GM23338 (cell line): ENCODE results near the gene ADAMTS4. TPM values are rescaled to one million over a fixed set of nuclear protein-coding genes. Genes with fewer than 3 reads are reported as not detected.

ENCODE experiments used
- ATAC-seq: fragments of 200-7000 bp; cut with Tn5 transposase; 3 replicates; pipeline ENCODE4 v1.9.1; 2020
- DNase-seq: peaks from one replicate; pipeline ENCODE4 v3.0.0-alpha.2; 2015; ENCODE audit warnings: low spot score
- H2AFZ ChIP-seq: fragments of 200-600 bp; sonication (generic); 2 replicates; pipeline ENCODE4 v1.8.0; 2016; ENCODE audit warnings: antibody characterized with exemption, mild to moderate bottlenecking, moderate library complexity
- H3F3A ChIP-seq: fragments of 200-600 bp; sonication (generic); replicated peaks from 2 replicates; pipeline ENCODE4 v1.8.0; 2017; ENCODE audit warnings: antibody characterized with exemption, mixed run types, low read depth
- H3K27ac ChIP-seq: fragments of 200-600 bp; sonication (generic); 2 replicates; pipeline ENCODE4 v1.6.1; 2016; ENCODE audit warnings: low read depth
- H3K27me3 ChIP-seq: fragments of 200-600 bp; sonication (generic); 2 replicates; pipeline ENCODE4 v1.8.0; 2016; ENCODE audit warnings: mild to moderate bottlenecking, mixed run types, moderate library complexity; ENCODE audit not compliant: insufficient read depth
- H3K36me3 ChIP-seq: fragments of 200-600 bp; sonication (generic); 2 replicates; pipeline ENCODE4 v1.8.0; 2016; ENCODE audit warnings: mild to moderate bottlenecking; ENCODE audit not compliant: insufficient read depth
- H3K4me1 ChIP-seq: fragments of 200-600 bp; sonication (generic); 2 replicates; pipeline ENCODE4 v1.8.0; 2016; ENCODE audit warnings: mild to moderate bottlenecking, moderate library complexity; ENCODE audit not compliant: insufficient read depth
- H3K4me2 ChIP-seq: fragments of 200-600 bp; sonication (generic); 2 replicates; pipeline ENCODE4 v1.7.1; 2017; ENCODE audit warnings: mixed run types
- H3K4me3 ChIP-seq: fragments of 200-600 bp; sonication (generic); 2 replicates; pipeline ENCODE4 v1.6.1; 2016; ENCODE audit warnings: mixed run types
- H3K79me2 ChIP-seq: fragments of 200-600 bp; sonication (generic); replicated peaks from 2 replicates; pipeline ENCODE4 v1.8.0; 2017; ENCODE audit warnings: mild to moderate bottlenecking; ENCODE audit not compliant: insufficient read depth
- H3K9me2 ChIP-seq: fragments of 200-600 bp; sonication (generic); 2 replicates; pipeline ENCODE4 v1.8.0; 2017; ENCODE audit not compliant: insufficient read depth
- H4K20me1 ChIP-seq: fragments of 200-600 bp; sonication (generic); replicated peaks from 2 replicates; pipeline ENCODE4 v1.8.0; 2017; ENCODE audit warnings: mild to moderate bottlenecking; ENCODE audit not compliant: insufficient read depth
- H3K27ac Mint-ChIP-seq: 2 replicates; pipeline ENCODE4 v1.8.0; 2020; ENCODE audit warnings: inconsistent platforms, mild to moderate bottlenecking, moderate library complexity, mixed read lengths
- H3K27me3 Mint-ChIP-seq: 3 replicates; pipeline ENCODE4 v1.8.0; 2022; ENCODE audit warnings: low read depth, mild to moderate bottlenecking, moderate library complexity, mixed read lengths, inconsistent platforms; ENCODE audit not compliant: insufficient read depth, poor library complexity
- H3K36me3 Mint-ChIP-seq: 3 replicates; pipeline ENCODE4 v1.8.0; 2021; ENCODE audit warnings: low read depth, mild to moderate bottlenecking, inconsistent platforms, moderate library complexity, mixed read lengths
- H3K4me1 Mint-ChIP-seq: 3 replicates; pipeline ENCODE4 v1.8.0; 2020; ENCODE audit warnings: mild to moderate bottlenecking, inconsistent platforms, mixed read lengths
- H3K4me3 Mint-ChIP-seq: 3 replicates; pipeline ENCODE4 v1.8.0; 2021; ENCODE audit warnings: moderate library complexity, mild to moderate bottlenecking, inconsistent platforms, mixed read lengths
- H3K9me3 Mint-ChIP-seq: 3 replicates; pipeline ENCODE4 v1.8.0; 2020; ENCODE audit warnings: moderate library complexity, mild to moderate bottlenecking, inconsistent platforms, mixed read lengths
- CREB1 ChIP-seq: fragments of 250-450 bp; sonication (Bioruptor Pico); IDR thresholded peaks from 2 replicates; pipeline ENCODE4 v1.5.0; 2020; ENCODE audit warnings: low read depth, mild to moderate bottlenecking, moderate library complexity
- CTCF ChIP-seq, 2 experiments: fragments of 200-600 bp in 1 of 2; sonication (generic) in 1 of 2; conservative IDR thresholded peaks; 2 replicates each; pipeline versions ENCODE4 v1.5.1 to v1.6.1; 2016 to 2017; ENCODE audit warnings: antibody characterized with exemption in 2 of 2, low read depth in 2 of 2, mild to moderate bottlenecking in 2 of 2, moderate library complexity in 1 of 2
- ETS1 ChIP-seq: IDR thresholded peaks from 2 replicates; pipeline ENCODE4 v1.6.1; 2016; ENCODE audit warnings: antibody characterized with exemption
- EZH2phosphoT487 ChIP-seq: fragments of 200-600 bp; sonication (generic); IDR thresholded peaks from one replicate; pipeline ENCODE4 v1.8.1; 2018; ENCODE audit warnings: antibody characterized with exemption; ENCODE audit not compliant: unreplicated experiment
- JUNB ChIP-seq: IDR thresholded peaks from one replicate; pipeline ENCODE4 v1.6.1; 2016; ENCODE audit warnings: antibody characterized with exemption; ENCODE audit not compliant: unreplicated experiment
- POLR2AphosphoS5 ChIP-seq: IDR thresholded peaks from 2 replicates; pipeline ENCODE4 v1.6.1; 2016; ENCODE audit warnings: antibody characterized with exemption, low read depth
- REST ChIP-seq: IDR thresholded peaks from one replicate; pipeline ENCODE4 v1.6.1; 2018; ENCODE audit warnings: antibody characterized with exemption; ENCODE audit not compliant: unreplicated experiment
- STAT1 ChIP-seq: IDR thresholded peaks from one replicate; pipeline ENCODE4 v1.6.1; 2016; ENCODE audit warnings: antibody characterized with exemption; ENCODE audit not compliant: unreplicated experiment
- polyA plus RNA-seq: library from polyadenylated mRNA; unstranded; fragments of >200 nt; fragmentation: Nextera tagmentation; extraction: Ambion mirVana; gene quantifications from 2 replicates; pipeline ENCODE4 v1.2.1, GENCODE V29; 2016
- total RNA-seq: library from RNA; depleted of rRNA; stranded (reverse); fragments of >200 nt; shearing (Covaris generic); gene quantifications from 2 replicates; pipeline ENCODE4 v1.2.3, GENCODE V29; 2014

Gene ADAMTS4
- total and polyA plus RNA-seq, 2 experiments from 2014 or later = 1.3 to 5.2 TPM

- Histone ChIP-seq H3K27ac (peak overlapping the region; percentile 99), H3K36me3 (peaks cover 11% of the 10 kb centered on the region), H3K27me3 (no peaks in the 10 kb centered on the region), H3K79me2 (peaks cover 29% of the 10 kb centered on the region), H3K4me2 (peak overlapping the region; percentile 75), H4K20me1 (no peaks in the 10 kb centered on the region), H3F3A (peaks cover 30% of the 10 kb centered on the region; the same call in 1 of the 2 replicates), H3K9me2 (no peaks in the 10 kb centered on the region), H2AFZ (peak overlapping the region; percentile 57), H3K4me3 (no peak overlapping the region; the same call in 1 of the 2 replicates), H3K4me1 (peaks cover 56% of the 10 kb centered on the region)
- Mint-ChIP-seq H3K27me3 (peaks cover 17% of the 10 kb centered on the region), H3K27ac (peak overlapping the region; percentile 98), H3K9me3 (no peaks in the 10 kb centered on the region; the same call in 2 of the 3 replicates), H3K4me3 (peak overlapping the region; percentile 32; the same call in 2 of the 3 replicates), H3K36me3 (peaks cover 19% of the 10 kb centered on the region), H3K4me1 (peaks cover 61% of the 10 kb centered on the region)
- ATAC-seq (peak; percentile 3; the same call in 2 of the 3 replicates), DNase-seq (peak; percentile 51)
- no peak for TF ChIP-seq CREB1 (CRISPR knock-in tag)
- no peak for TF ChIP-seq REST
- TF ChIP-seq EZH2phosphoT487 = no peak
- no peak for TF ChIP-seq JUNB
- no peak for TF ChIP-seq POLR2AphosphoS5
Observed at GRCh38 chr1:161200421-161200991, 1.7 kb upstream of the ADAMTS4 start.

- H3K36me3 ChIP-seq = peaks cover 11% of the 10 kb centered on the region
- H4K20me1 ChIP-seq = no peaks in the 10 kb centered on the region
- H3K9me2 ChIP-seq = no peaks in the 10 kb centered on the region
- Mint-ChIP-seq H3K9me3 (no peaks in the 10 kb centered on the region; the same call in 2 of the 3 replicates), H3K4me3 (peak overlapping the region; percentile 32; the same call in 2 of the 3 replicates), H3K36me3 (peaks cover 14% of the 10 kb centered on the region), H3K4me1 (peaks cover 61% of the 10 kb centered on the region), H3K27me3 (peaks cover 17% of the 10 kb centered on the region), H3K27ac (peak overlapping the region; percentile 98)
- H3K4me1 ChIP-seq = peaks cover 56% of the 10 kb centered on the region
- peak overlapping the region; percentile 75 for H3K4me2 ChIP-seq
- ATAC-seq (no peak), DNase-seq (peak; percentile 31)
- peak overlapping the region; percentile 57; the same call in 1 of the 2 replicates for H2AFZ ChIP-seq
- H3K79me2 ChIP-seq = peaks cover 22% of the 10 kb centered on the region
- H3F3A ChIP-seq = peaks cover 26% of the 10 kb centered on the region; the same call in 1 of the 2 replicates
- no peaks in the 10 kb centered on the region for H3K27me3 ChIP-seq
- peak overlapping the region; percentile 52 for H3K4me3 ChIP-seq
- TF ChIP-seq CTCF (conservative IDR thresholded peaks at IDR 0.05; ENCODE audit: low read depth in 2 of 2) (no peak), ETS1 (no peak), STAT1 (no peak)
- H3K27ac ChIP-seq = peak overlapping the region; percentile 99
Observed at GRCh38 chr1:161199506-161200139, 769 bp upstream of the ADAMTS4 start.
